Stimulated activated CD8-positive, alpha-beta memory T cell treated with anti-CD3 and anti-CD28 coated beads, Interleukin-12 subunit alpha, Interleukin-12 subunit beta, amount 100 ng/mL, for 1 hour (primary cell): Measurements from ENCODE around the gene UBE2C.
A peak's percentile ranks its signal among the peaks of the same experiment; 100 is the strongest.
"Not testable (repeated sequence)": the region's sequence is repeated elsewhere in the genome, so short reads cannot be mapped to it uniquely, and the experiment has no call there.

Source experiments
- DNase-seq: peaks from one replicate; pipeline ENCODE4 v3.0.0-alpha.2; 2020; ENCODE audit warnings: low read depth

Gene UBE2C

DNA sequence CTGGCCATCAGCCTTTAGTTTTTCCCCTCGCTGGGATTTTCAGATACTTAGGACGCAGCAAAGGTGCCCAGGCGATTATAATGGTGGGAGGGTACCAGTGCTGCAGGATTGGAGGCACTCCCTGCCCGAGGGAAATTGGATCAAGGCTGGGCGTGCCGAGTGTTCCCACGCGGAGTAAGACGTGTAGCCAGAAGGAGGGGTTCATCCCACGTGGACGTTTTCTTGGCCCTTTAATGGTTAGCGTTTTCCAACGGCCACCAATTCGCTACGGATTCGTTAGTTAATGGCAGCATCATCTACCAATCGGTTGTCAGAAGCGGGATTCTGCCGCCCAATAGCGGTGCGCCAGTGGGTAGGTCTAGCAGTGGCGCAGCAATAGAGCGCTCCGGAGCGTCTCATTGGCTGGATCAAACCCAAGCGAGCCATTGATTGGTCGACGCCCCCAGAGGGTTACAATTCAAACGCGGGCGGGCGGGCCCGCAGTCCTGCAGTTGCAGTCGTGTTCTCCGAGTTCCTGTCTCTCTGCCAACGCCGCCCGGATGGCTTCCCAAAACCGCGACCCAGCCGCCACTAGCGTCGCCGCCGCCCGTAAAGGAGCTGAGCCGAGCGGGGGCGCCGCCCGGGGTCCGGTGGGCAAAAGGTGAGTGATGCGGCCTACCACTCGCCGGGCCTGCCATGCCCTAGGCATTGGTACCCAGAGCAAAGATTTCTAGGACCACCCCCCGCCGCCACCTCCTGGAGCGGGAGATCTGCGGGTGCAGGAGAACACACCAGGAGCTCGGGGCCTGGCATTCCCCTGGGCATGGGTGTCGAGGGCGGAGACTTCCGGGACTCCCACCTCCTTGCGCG, at the start of gene UBE2C:
Gene UBE2C (plus strand): TSS at position 488 of the 849 bp plus-strand sequence. CDS start 52 bp downstream, at position 540.
- DNase-seq = peak; percentile 89

DNA sequence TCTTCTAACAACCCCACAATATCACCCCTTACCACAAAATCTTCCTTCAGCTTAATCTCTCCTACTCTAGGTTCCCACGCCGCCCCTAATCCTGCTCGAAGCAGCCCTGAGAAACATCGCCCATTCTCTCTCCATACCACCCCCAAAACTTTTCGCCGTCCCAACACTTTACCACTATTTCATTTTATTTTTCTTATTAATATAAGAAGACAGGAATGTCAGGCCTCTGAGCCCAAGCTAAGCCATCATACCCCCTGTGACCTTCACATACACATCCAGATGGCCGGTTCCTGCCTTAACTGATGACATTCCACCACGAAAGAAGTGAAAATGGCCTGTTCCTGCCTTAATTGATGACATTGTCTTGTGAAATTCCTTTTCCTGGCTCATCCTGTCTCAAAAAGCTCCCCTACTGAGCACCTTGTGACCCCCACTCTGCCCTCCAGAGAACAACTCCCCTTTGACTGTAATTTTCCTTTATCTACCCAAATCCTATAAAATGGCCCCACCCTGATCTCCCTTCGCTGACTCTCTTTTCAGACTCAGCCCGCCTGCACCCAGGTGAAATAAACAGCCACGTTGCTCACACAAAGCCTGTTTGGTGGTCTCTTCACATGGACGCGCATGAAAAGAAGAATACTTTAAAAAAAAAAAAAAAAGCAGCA, 47.7 kb upstream of the UBE2C start:
- not testable (repeated sequence) for DNase-seq

- DNase-seq = no peak
Measured at GRCh38 chr20:45765307-45765875, 47.1 kb upstream of the UBE2C start.

DNA sequence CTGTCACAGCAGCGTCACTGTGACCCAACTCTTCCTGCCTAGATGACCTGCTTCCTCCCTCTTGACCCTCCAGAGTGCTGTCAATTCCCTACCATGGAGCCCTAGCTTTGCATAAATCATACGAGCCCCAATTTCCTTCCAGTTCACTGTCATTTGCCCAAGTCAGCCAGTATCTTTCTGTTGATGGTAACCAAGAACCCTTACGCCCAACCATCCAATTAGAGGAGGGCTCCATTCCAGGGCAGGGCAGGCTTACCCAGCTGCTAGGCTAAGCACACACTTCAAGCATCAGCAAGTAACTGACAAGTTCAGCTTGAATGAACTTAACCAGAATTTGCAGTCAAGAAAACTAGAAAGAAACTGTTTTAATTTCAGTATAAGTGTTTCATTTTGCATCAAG, 46.5 kb upstream of the UBE2C start:
- no peak for DNase-seq

DNA sequence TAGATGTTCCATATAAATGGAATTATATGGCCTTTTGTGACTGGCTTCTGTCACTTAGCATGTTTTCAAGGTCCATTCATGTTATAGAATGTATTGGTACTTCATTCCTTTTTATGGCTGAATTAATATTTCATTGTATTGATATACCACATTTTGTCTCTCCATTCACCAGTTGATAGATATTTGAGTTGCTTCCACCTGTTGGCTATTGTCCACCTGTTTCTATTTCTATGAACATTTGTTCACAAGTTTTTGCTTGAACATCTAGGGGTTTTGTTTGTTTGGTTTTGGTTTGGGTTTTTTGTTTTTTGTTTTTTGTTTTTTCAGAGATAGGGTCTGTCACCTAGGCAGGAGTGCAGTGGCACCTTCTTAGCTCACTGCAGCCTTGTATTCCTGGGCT, 44.0 kb upstream of the UBE2C start:
- no peak for DNase-seq

DNA sequence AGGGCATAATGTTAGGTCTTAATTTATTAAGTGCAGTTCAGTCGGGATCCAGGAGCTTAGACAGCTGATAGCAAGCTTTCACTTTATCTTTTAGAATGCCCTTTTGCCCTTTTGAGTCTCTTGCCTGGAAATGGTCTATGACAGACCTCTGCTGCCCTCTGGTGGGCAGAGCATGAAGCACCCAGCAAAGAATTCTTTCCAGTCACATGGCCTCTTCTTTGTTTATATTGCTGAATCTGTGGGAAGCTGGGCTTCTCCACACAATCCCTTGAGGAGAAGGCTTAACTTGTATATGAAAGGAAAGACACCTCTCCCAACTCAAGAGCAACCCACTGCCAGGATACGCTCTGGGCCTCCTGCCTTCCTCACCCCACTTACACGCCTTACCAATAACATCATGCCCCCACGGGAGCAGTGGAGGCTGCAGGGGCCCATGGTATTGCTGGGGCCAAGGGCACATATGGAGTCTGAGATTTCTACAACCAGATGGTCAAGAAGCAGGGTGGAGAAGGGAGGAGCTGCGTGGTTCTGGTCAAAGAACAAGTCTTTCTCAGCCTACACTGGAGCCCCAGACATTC, 41.2 kb upstream of the UBE2C start:
- DNase-seq = peak; percentile 60

- DNase-seq = no peak
Measured at GRCh38 chr20:45772693-45773092, 39.8 kb upstream of the UBE2C start.

- no peak for DNase-seq
Measured at GRCh38 chr20:45774945-45775344, 37.5 kb upstream of the UBE2C start.

DNA sequence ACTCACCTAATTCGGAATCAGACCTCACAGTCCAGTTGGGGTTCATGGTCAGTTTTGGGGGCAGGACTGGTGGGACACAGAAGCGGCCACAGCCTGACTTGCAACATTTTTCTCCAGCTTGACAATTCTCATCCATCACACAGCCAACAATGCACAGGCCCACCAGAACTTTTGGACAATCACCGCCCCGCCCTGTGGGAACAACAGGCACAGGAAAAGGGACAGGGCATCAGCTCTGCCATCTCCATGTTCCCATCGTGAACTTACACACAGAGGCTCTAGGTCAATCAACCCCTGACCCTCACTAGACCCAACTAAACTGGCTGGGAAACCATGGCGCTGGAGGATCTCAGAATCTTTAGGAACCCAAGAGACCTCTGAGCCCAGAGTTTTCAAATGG, 37.0 kb upstream of the UBE2C start:
- DNase-seq = no peak

- DNase-seq = no peak
Measured at GRCh38 chr20:45776931-45777330, 35.5 kb upstream of the UBE2C start.

DNA sequence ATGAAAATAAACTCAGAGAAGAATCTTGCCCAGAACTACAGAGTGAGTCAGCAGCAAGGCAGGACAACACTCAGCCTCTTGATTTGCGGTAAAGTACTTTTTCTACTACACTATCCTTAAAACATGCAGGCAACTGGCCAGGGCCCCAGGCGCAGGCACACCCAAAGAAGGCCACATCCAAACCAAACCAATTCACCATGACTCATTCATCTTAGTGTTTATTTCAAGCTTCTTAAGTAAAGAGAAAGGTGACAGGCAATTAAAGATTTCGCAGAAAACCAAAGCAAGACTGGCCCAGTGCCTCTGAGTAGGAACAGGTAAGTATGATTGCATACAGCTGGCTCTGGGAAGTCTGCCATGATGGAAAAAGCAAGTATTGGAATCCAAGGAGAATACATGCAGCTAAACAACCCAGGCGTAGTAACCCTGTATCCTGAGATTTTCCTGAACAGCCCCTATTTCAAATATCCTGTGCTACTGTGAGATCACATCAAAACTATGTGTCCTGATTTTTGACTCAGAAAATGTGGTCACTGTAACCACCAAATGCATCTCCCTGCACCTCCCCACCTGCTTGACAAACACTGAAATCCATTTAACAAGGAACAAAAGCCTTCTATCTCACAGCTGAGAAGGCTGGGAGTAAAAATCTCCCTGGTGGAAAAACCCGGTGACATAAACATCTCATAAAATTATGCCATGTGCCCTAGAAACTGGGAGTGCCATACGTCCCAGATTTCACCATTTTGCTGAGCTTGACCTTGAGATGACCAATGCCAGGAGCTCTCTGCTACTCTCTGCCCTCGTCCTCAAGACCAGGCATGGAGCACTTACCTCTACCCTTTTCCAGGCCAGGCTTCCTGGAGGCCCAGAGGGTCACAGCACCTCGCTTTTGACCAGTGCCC, 33.2 kb upstream of the UBE2C start:
- no peak for DNase-seq

DNA sequence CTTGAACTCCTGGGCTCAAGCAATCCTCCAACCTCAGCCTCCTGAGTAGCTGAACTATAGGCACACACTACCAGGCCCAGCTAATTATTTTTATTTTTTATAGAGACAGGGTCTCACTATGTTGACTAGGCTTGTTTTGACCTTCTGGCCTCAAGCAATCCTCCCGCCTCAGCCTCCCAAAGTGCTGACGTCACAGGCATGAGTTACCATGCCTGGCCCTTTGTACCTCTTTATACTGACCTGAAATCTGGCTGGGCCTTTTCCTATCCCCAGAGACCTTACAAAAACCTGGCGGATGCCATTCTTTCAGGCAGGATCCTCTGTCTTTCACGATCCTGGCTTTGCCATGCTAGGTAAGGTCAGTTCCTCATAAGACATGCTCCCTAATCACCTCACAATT, 32.3 kb upstream of the UBE2C start:
- DNase-seq = no peak

DNA sequence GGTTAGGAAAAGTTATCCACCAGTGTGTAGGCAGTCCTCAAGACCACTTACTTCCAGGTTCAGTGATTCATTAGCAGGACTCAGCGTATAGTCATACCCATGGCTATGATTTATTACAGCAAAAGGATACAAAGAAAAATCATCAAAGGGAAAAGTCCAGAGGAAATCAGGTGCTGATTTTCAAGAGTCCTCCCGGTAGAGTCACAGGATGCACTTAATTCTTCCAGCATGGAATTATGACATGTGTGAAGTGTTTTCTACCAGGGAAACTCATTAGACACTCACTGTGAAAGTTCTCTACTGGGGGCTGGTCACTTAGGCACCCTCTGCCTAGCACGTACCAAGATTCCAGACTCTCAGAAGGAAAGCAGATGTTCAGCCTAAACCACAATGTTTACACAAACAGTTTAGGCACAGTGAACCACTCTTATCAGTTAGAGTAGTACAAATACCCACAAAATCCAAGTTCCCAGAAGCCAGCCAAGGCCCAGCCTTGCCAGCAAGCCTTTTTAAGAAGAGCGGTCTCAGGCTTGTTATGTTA, 31.0 kb upstream of the UBE2C start:
- DNase-seq = no peak

DNA sequence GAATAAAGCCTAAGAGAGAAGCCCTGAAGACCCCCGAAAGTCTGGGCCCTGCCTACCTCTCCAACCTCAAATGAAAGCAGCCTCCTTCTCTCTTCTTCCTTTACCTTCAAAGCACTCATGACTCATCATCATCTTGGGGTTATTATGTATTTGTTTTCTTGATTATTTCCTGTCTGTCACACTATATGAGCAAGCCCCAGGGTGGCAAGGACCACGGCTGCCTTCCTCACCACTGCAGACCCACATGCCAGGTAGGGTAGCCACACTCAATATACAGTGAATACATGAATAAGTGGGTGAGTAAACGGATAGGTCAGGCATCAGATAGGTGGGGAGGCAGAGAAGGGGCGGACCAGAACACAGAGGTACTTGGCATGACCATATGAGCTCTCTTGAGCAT, 29.6 kb upstream of the UBE2C start:
- no peak for DNase-seq

- no peak for DNase-seq
Measured at GRCh38 chr20:45783656-45784294, 28.7 kb upstream of the UBE2C start.

DNA sequence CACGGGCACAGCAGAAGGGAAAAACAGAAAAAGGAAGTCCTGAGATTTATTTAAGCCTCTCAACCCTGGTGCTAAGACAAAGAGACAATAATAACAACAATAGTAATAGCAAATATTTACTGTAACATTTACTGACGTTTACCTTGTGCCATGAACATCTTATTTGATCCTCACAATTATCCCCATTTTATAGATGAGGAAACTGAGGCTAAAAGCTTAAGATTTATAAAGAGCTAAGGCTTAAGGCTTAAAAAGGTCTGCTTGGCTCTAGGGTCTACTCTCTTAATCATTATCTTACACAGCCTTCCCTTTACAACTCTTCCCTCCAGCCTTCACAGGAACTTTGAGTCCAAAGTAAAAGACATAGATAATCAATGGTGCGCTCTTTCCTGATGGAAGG, 24.1 kb upstream of the UBE2C start:
- no peak for DNase-seq

DNA sequence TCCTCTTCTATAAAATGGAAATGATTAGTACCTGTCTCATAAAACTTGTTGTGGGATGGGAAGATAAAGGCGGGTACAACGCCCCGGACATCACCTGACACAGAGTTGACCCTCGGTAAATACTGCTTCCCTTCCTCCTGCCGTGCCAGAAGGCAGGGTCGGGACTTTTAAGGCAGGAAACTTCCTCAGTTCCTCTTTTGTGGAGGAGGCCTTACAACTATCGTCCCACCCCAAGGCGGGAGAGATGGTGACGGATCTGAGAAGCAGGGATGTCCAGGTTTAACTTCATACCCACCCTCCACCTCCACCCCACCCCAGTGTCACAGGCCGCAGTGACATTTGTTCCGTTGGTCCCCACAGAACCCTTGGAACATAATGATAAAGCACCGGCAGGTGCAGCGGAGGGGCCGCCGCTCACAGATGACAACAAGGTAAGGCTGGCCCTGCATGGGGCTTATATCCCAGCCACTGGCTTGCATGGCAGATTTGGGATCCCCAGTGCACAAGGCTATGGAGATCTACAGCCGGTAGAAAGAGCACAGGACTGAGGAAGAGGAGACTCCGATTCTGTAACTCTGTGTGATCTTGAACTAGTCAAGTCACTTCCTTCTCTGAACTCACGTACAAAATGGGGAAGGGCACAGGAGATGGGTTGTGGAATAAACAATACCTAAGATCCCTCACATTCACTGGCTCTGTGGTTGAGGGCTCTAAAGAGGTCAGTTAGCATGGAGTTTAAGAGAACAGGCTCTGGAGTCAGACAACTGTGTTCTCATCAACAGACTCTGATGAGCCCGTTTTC, 19.9 kb upstream of the UBE2C start:
- DNase-seq = no peak

GRCh38 chr20:45796337-45797065, 15.9 kb upstream of the UBE2C start:
- DNase-seq = no peak

- not testable (repeated sequence) for DNase-seq
Measured at GRCh38 chr20:45797510-45797909, 14.9 kb upstream of the UBE2C start.
